ENCODE data around the gene MUC5B.

The MUC5B gene

GRCh38 chr11:1267441-1268100 lies 44.7 kb downstream of the MUC5B start:
- Histone ChIP-seq H3K27ac (no peak overlapping the region), H3K4me3 (no peak overlapping the region)
- TF ChIP-seq CTCF (IDR thresholded peaks at IDR 0.05), result no peak
- DNase-seq (ENCODE audit: low spot score), result no peak

- Histone ChIP-seq H3K27ac (no peak overlapping the region), H3K4me3 (no peak overlapping the region)
- DNase-seq (ENCODE audit: low spot score), result no peak
- TF ChIP-seq CTCF (IDR thresholded peaks at IDR 0.05), result no peak
Observed at GRCh38 chr11:1269957-1270356, 47.1 kb downstream of the MUC5B start.

- no peak for TF ChIP-seq CTCF (IDR thresholded peaks at IDR 0.05)
- Histone ChIP-seq H3K4me3 (no peak overlapping the region), H3K27ac (no peak overlapping the region)
- DNase-seq (ENCODE audit: low spot score), result no peak
Observed at GRCh38 chr11:1270476-1270875, 47.6 kb downstream of the MUC5B start.

GRCh38 chr11:1271002-1271401 lies 48.1 kb downstream of the MUC5B start:
- no peak for DNase-seq (ENCODE audit: low spot score)
- TF ChIP-seq CTCF (IDR thresholded peaks at IDR 0.05), result no peak

GRCh38 chr11:1271406-1271805 lies 48.5 kb downstream of the MUC5B start:
- H3K27ac ChIP-seq, result no peak overlapping the region
- no peak for DNase-seq (ENCODE audit: low spot score)
- H3K4me3 ChIP-seq, result no peak overlapping the region
- no peak for TF ChIP-seq CTCF (IDR thresholded peaks at IDR 0.05)

More at GRCh38 chr11:1271002-1271401, 48.1 kb downstream of the MUC5B start:
- H3K27ac ChIP-seq, result no peak overlapping the region
- no peak overlapping the region for H3K4me3 ChIP-seq

- TF ChIP-seq CTCF (IDR thresholded peaks at IDR 0.05), result no peak
- DNase-seq (ENCODE audit: low spot score), result no peak
Observed at GRCh38 chr11:1271927-1272326, 49.1 kb downstream of the MUC5B start.

GRCh38 chr11:1272531-1272930 lies 49.7 kb downstream of the MUC5B start:
- Histone ChIP-seq H3K4me3 (no peak overlapping the region), H3K27ac (no peak overlapping the region)
- no peak for DNase-seq (ENCODE audit: low spot score)
- TF ChIP-seq CTCF (IDR thresholded peaks at IDR 0.05), result no peak

More at GRCh38 chr11:1271927-1272326, 49.1 kb downstream of the MUC5B start:
- Histone ChIP-seq H3K4me3 (no peak overlapping the region), H3K27ac (no peak overlapping the region)

Measured in coronary artery (tissue), 2 donors.